PC-3 (cell line): ENCODE data around the gene INCA1. TPM values are rescaled to one million over a fixed set of nuclear protein-coding genes. Genes with fewer than 3 reads are reported as not detected.

Experiments used
- ATAC-seq: fragments of 200-7000 bp; cut with Tn5 transposase; 2 replicates; pipeline ENCODE4 v1.9.1; 2020; ENCODE audit warnings: mild to moderate bottlenecking, moderate library complexity
- BruUV-seq: library from RNA; stranded (reverse); fragments of 400-500 nt; replicated peaks from 2 replicates; lab custom pipeline; 2021; lab: Mats Ljungman, UMichigan
- CTCF ChIA-PET: fragments of 300-600 bp; sonication (Branson Sonifier 250); formaldehyde crosslinking; loops from one replicate; lab custom pipeline; 2022; ENCODE audit warnings: antibody characterized with exemption; lab: Charles Lee
- POLR2A ChIA-PET: fragments of 300-600 bp; sonication (Branson Sonifier 250); formaldehyde crosslinking; loops from one replicate; lab custom pipeline; 2022; ENCODE audit warnings: antibody characterized with exemption; ENCODE audit not compliant: unreplicated experiment; lab: Charles Lee
- DNase-seq: peaks from one replicate; pipeline ENCODE4 v3.0.0-alpha.2; 2015
- H2AFZ ChIP-seq: fragments of 300-600 bp; sonication (generic); 2 replicates; pipeline ENCODE4 v1.6.0; 2016; ENCODE audit warnings: antibody characterized with exemption, low read length
- H3F3A ChIP-seq: fragments of 300-600 bp; sonication (generic); one replicate; pipeline ENCODE4 v1.6.0; 2017; ENCODE audit warnings: antibody characterized with exemption, low read length, control low read depth, mild to moderate bottlenecking; ENCODE audit not compliant: unreplicated experiment
- H3K27ac ChIP-seq: fragments of 300-600 bp; sonication (generic); 2 replicates; pipeline ENCODE4 v1.5.1; 2016; ENCODE audit warnings: mild to moderate bottlenecking, low read length
- H3K27me3 ChIP-seq: fragments of 300-600 bp; sonication (generic); 2 replicates; pipeline ENCODE4 v1.6.1; 2016; ENCODE audit warnings: low read length, mixed read lengths
- H3K36me3 ChIP-seq: fragments of 300-600 bp; sonication (generic); 2 replicates; pipeline ENCODE4 v1.6.1; 2016; ENCODE audit warnings: low read depth, mixed run types, low read length, mixed read lengths
- H3K4me1 ChIP-seq: fragments of 300-600 bp; sonication (generic); 2 replicates; pipeline ENCODE4 v1.5.1; 2016; ENCODE audit warnings: low read length; ENCODE audit not compliant: insufficient read depth
- H3K4me2 ChIP-seq: fragments of 300-600 bp; sonication (generic); 2 replicates; pipeline ENCODE4 v1.6.0; 2016; ENCODE audit warnings: low read length
- H3K4me3 ChIP-seq: fragments of 300-600 bp; sonication (generic); 2 replicates; pipeline ENCODE4 v1.5.1; 2016; ENCODE audit warnings: mild to moderate bottlenecking, low read length, mixed read lengths
- H3K79me2 ChIP-seq: fragments of 300-600 bp; sonication (generic); 2 replicates; pipeline ENCODE4 v1.6.1; 2017; ENCODE audit warnings: low read length, mixed read lengths
- H3K9ac ChIP-seq: fragments of 300-600 bp; sonication (generic); 2 replicates; pipeline ENCODE4 v1.6.0; 2016; ENCODE audit warnings: mild to moderate bottlenecking, low read length
- H3K9me2 ChIP-seq: fragments of 300-600 bp; sonication (generic); replicated peaks from 2 replicates; pipeline ENCODE4 v1.6.1; 2016; ENCODE audit warnings: mixed run types, low read length, mixed read lengths
- H3K9me3 ChIP-seq: fragments of 300-600 bp; sonication (generic); 2 replicates; pipeline ENCODE4 v1.6.1; 2016; ENCODE audit warnings: low read length, mixed read lengths
- H4K20me1 ChIP-seq: fragments of 300-600 bp; sonication (generic); 2 replicates; pipeline ENCODE4 v1.6.1; 2016; ENCODE audit warnings: low read length, mixed read lengths
- EZH2 ChIP-seq: fragments of 300-600 bp; sonication (generic); IDR thresholded peaks from one replicate; pipeline ENCODE4 v1.6.1; 2017; ENCODE audit warnings: antibody characterized with exemption, mild to moderate bottlenecking, low read length; ENCODE audit not compliant: unreplicated experiment
- EZH2phosphoT487 ChIP-seq: fragments of 300-600 bp; sonication (generic); IDR thresholded peaks from 2 replicates; pipeline ENCODE4 v1.6.1; 2018; ENCODE audit warnings: mild to moderate bottlenecking, antibody characterized with exemption, low read length, borderline replicate concordance
- intact Hi-C: fragments of 100-400 bp; cut with micrococcal nuclease; formaldehyde crosslinking; loops from 2 replicates; pipeline ENCODE4 v1.9.0; 2023
- total RNA-seq: library from RNA; depleted of rRNA; stranded (reverse); fragments of >200 nt; gene quantifications from 2 replicates; pipeline ENCODE4 v1.2.3, GENCODE V29; 2014
- TF ChIP-seq, protein P1 (sequence below): fragments of 300-600 bp; sonication (generic); conservative IDR thresholded peaks from 2 replicates; pipeline ENCODE4 v1.5.1; 2017; ENCODE audit warnings: antibody characterized with exemption, low read depth, mild to moderate bottlenecking, low read length

INCA1 gene
- total RNA-seq, 1 experiment from 2014 or later: not detected

DNA sequence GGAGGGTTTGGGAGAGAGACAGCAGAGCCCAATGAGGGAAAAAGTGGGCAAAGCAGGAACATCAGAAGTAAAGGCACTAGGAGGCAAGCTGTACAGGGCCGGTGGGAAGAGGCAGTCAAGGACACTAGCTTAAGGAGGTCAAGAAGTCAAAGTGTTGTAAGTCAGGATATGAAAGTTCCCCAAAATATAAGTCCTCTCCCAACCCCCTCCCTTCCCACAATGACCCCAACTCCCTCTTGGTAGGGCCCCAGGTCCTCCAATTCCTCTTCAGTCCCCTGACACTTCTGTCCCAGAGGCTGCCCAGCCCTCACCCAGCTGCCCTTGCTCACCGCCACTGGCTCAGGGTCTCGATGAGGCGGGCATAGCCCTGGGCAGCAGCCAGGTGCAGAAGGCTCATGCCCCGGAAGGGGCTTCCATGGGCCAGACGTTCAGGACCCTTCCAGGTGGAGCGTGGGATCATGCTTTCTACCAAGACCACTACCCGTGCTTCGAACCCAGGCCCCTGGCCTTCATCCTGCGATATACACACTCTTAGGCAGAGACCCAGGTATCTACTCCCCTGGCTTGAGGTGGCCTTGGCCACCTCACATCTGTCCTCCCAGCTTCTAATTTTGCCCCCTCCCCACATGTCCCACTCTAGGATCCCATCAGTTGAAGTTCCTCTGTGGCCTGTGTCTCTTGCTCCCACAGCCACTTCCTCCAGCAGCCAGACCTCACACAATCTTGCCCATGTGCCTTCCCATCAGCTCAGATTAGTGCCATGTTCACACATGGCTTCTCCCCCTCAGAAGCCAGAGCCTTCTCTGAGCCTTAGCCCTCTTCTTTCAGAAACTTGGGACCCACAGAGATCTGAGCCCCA, 23.8 kb downstream of the INCA1 start:
- BruUV-seq: no TSS peak

DNA sequence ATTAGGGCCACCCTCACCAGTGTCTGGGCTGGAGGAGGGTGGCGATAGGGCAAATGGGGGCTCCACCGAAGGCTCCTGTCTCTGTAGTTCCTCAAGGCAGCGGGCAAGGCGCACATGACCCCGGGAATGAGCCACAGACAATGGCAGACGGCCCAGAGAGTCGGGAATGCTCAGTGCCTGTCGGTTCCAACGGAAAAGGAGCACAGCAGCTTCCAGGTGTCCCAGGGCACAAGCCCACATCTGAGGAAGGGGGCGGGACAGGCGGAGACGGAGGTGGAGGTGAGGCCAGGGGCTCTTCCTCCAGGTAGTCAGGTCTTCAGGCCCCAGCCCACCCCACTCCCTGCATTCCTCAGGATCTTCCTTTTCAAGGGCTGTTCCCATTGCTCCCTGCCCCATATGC, 24.6 kb downstream of the INCA1 start:
- no peak overlapping the region for H3K4me3 ChIP-seq
- intact Hi-C loops: no loop called here
- H3K9me2 ChIP-seq: no peaks in the 10 kb centered on the region
- TSS peak; percentile 14 for BruUV-seq
- no peaks in the 10 kb centered on the region for H3F3A ChIP-seq
- peaks cover 13% of the 10 kb centered on the region for H3K4me1 ChIP-seq
- H3K4me2 ChIP-seq: no peak overlapping the region
- peaks cover under 1% of the 10 kb centered on the region; the same call in 1 of the 2 replicates for H3K36me3 ChIP-seq
- DNase-seq (no peak), ATAC-seq (no peak)
- H2AFZ ChIP-seq: no peak overlapping the region
- TF ChIP-seq EZH2phosphoT487 (no peak), EZH2 (no peak)
- TF ChIP-seq, protein P1, sequence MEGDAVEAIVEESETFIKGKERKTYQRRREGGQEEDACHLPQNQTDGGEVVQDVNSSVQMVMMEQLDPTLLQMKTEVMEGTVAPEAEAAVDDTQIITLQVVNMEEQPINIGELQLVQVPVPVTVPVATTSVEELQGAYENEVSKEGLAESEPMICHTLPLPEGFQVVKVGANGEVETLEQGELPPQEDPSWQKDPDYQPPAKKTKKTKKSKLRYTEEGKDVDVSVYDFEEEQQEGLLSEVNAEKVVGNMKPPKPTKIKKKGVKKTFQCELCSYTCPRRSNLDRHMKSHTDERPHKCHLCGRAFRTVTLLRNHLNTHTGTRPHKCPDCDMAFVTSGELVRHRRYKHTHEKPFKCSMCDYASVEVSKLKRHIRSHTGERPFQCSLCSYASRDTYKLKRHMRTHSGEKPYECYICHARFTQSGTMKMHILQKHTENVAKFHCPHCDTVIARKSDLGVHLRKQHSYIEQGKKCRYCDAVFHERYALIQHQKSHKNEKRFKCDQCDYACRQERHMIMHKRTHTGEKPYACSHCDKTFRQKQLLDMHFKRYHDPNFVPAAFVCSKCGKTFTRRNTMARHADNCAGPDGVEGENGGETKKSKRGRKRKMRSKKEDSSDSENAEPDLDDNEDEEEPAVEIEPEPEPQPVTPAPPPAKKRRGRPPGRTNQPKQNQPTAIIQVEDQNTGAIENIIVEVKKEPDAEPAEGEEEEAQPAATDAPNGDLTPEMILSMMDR: no peak
- POLR2A ChIA-PET: no interaction called here
- CTCF ChIA-PET: no interaction called here
- H4K20me1 ChIP-seq: no peaks in the 10 kb centered on the region
- H3K79me2 ChIP-seq: peaks cover 8% of the 10 kb centered on the region; the same call in 1 of the 2 replicates
- no peaks in the 10 kb centered on the region for H3K9me3 ChIP-seq
- H3K27me3 ChIP-seq: no peaks in the 10 kb centered on the region
- no peak overlapping the region for H3K27ac ChIP-seq
- H3K9ac ChIP-seq: no peak overlapping the region

More for the DNA sequence above, 23.8 kb downstream of the INCA1 start:
- no peak overlapping the region for H3K4me2 ChIP-seq
- ChIA-PET POLR2A (no interaction called here), CTCF (no interaction called here)
- H3K79me2 ChIP-seq: peaks cover 3% of the 10 kb centered on the region; the same call in 1 of the 2 replicates
- H4K20me1 ChIP-seq: no peaks in the 10 kb centered on the region
- H3K9ac ChIP-seq: no peak overlapping the region
- TF ChIP-seq EZH2: no peak
- TF ChIP-seq, protein P1: no peak
- no peak for TF ChIP-seq EZH2phosphoT487
- no peaks in the 10 kb centered on the region for H3F3A ChIP-seq
- H3K4me3 ChIP-seq: no peak overlapping the region
- ATAC-seq: no peak
- no peak for DNase-seq
- H3K27ac ChIP-seq: no peak overlapping the region
- H3K9me3 ChIP-seq: no peaks in the 10 kb centered on the region
- H3K27me3 ChIP-seq: no peaks in the 10 kb centered on the region
- intact Hi-C loops: no loop called here
- no peak overlapping the region for H2AFZ ChIP-seq
- no peaks in the 10 kb centered on the region for H3K9me2 ChIP-seq
- H3K36me3 ChIP-seq: peaks cover 3% of the 10 kb centered on the region; the same call in 1 of the 2 replicates
- peaks cover 7% of the 10 kb centered on the region for H3K4me1 ChIP-seq

DNA sequence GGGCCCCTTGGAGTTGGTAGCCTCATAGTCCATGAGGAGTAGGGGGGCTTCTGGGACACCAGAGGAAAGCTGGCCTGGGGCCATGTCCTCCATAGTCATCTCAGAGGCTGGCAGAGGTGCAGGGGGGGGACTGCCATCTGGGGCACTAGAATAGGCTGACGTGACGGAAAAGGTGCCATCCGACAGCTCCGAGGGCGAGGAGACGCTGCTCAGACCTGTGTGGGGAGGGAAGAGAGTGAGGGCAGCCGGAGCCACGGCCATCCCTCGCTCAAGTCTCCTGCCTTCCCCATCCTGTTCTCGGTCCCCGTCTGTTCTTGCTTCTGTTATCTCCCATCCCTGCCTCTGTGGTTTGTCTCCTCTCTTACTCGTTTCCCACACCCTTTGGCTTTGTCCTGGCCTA, 25.0 kb downstream of the INCA1 start:
- Histone ChIP-seq H3K36me3 (no peaks in the 10 kb centered on the region; the same call in 1 of the 2 replicates), H3K9ac (no peak overlapping the region), H3K9me3 (no peaks in the 10 kb centered on the region), H3K4me2 (no peak overlapping the region), H3K4me1 (peaks cover 13% of the 10 kb centered on the region), H4K20me1 (no peaks in the 10 kb centered on the region), H3K79me2 (peaks cover 8% of the 10 kb centered on the region; the same call in 1 of the 2 replicates), H3F3A (no peaks in the 10 kb centered on the region), H2AFZ (no peak overlapping the region), H3K4me3 (no peak overlapping the region), H3K27me3 (no peaks in the 10 kb centered on the region), H3K27ac (no peak overlapping the region), H3K9me2 (no peaks in the 10 kb centered on the region)
- TF ChIP-seq EZH2phosphoT487: no peak
- no peak for TF ChIP-seq EZH2
- TF ChIP-seq, protein P1: no peak
- DNase-seq: no peak
- intact Hi-C loops: no loop called here
- BruUV-seq: no TSS peak
- ChIA-PET POLR2A (no interaction called here), CTCF (no interaction called here)
- no peak for ATAC-seq
